MCF 10A (cell line): ENCODE measurements around the gene PARD3. TPM values are rescaled to one million over a fixed set of nuclear protein-coding genes. Genes with fewer than 3 reads are reported as not detected.

Experiments used
- BruUV-seq: library from RNA; stranded (reverse); fragments of 400-500 nt; replicated peaks from 2 replicates; lab custom pipeline; 2021; lab: Mats Ljungman, UMichigan
- CTCF ChIA-PET: fragments of 300-600 bp; sonication (Branson Sonifier 250); formaldehyde crosslinking; extraction: SDS; loops from one replicate; lab custom pipeline; 2021; ENCODE audit warnings: antibody characterized with exemption, inconsistent platforms; lab: Yijun Ruan, JAX
- POLR2A ChIA-PET: fragments of 300-600, 350-650 bp; sonication (Branson Sonifier 250); formaldehyde crosslinking; extraction: SDS; loops from one replicate; lab custom pipeline; 2020; ENCODE audit warnings: antibody characterized with exemption, inconsistent platforms; lab: Yijun Ruan, JAX
- DNase-seq: peaks from one replicate; pipeline ENCODE4 v3.0.0-alpha.2; 2018; ENCODE audit not compliant: unreplicated experiment
- H3K27ac Mint-ChIP-seq: one replicate; pipeline ENCODE4 v1.8.0; 2022; ENCODE audit warnings: mild to moderate bottlenecking, low read depth, mixed read lengths; ENCODE audit not compliant: unreplicated experiment
- H3K27me3 Mint-ChIP-seq: one replicate; pipeline ENCODE4 v1.8.0; 2022; ENCODE audit warnings: mixed read lengths; ENCODE audit not compliant: insufficient read depth, unreplicated experiment
- H3K36me3 Mint-ChIP-seq: one replicate; pipeline ENCODE4 v1.8.0; 2022; ENCODE audit warnings: mild to moderate bottlenecking, moderate library complexity, mixed read lengths; ENCODE audit not compliant: insufficient read depth, unreplicated experiment
- H3K4me1 Mint-ChIP-seq: one replicate; pipeline ENCODE4 v1.8.0; 2022; ENCODE audit warnings: mixed read lengths; ENCODE audit not compliant: insufficient read depth, unreplicated experiment
- H3K4me3 Mint-ChIP-seq: one replicate; pipeline ENCODE4 v1.8.0; 2022; ENCODE audit warnings: mild to moderate bottlenecking, moderate library complexity, mixed read lengths; ENCODE audit not compliant: unreplicated experiment
- H3K9me3 Mint-ChIP-seq: one replicate; pipeline ENCODE4 v1.8.0; 2022; ENCODE audit warnings: mixed read lengths; ENCODE audit not compliant: unreplicated experiment
- intact Hi-C: fragments of 100-400 bp; cut with micrococcal nuclease; formaldehyde crosslinking; loops from 2 replicates; pipeline ENCODE4 v1.14.1; 2022
- total RNA-seq: library from RNA; stranded (reverse); gene quantifications from 2 replicates; pipeline ENCODE4 v1.2.3, GENCODE V29; 2022
- TF ChIP-seq, protein P1 (sequence below): fragments of 200-600 bp; IDR thresholded peaks from one replicate; pipeline ENCODE4 v1.8.0; 2022; ENCODE audit warnings: antibody characterized with exemption, mild to moderate bottlenecking; ENCODE audit not compliant: unreplicated experiment

PARD3 gene
- total RNA-seq, 1 experiment from 2014 or later: 70.0 TPM

DNA sequence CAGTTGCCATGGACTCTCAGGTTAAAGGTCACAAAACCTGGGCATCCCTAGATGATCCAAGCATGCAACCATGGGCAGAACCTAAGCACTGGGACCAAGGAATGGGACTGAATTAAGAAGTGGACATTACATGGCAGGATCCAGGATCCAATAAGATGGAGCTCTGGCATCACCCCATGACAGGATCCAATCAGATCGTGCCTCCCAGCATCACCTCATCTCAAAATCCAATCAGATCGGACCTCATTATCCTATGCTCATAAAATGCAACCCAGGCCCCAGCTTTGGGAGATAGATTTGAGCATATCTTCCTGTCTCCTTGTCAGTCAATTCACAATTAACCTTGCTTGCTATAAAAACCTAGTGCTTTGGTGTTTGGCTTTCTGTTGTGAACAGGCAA lies 616.1 kb downstream of the PARD3 start:
- H3K27ac Mint-ChIP-seq: no peak overlapping the region
- H3K9me3 Mint-ChIP-seq: no peaks in the 10 kb centered on the region
- DNase-seq: no peak
- no TSS peak for BruUV-seq
- ChIA-PET CTCF (interaction anchor here (0.6 kb wide), 1 partner anchor 438 kb away, joined by 3 read pairs; no protein-coding TSS in a partner anchor), POLR2A (interaction anchor here (1.3 kb wide), 1 partner anchor 11 kb away, joined by 3 read pairs; no protein-coding TSS in a partner anchor)
- H3K4me3 Mint-ChIP-seq: no peak overlapping the region
- TF ChIP-seq, protein P1, sequence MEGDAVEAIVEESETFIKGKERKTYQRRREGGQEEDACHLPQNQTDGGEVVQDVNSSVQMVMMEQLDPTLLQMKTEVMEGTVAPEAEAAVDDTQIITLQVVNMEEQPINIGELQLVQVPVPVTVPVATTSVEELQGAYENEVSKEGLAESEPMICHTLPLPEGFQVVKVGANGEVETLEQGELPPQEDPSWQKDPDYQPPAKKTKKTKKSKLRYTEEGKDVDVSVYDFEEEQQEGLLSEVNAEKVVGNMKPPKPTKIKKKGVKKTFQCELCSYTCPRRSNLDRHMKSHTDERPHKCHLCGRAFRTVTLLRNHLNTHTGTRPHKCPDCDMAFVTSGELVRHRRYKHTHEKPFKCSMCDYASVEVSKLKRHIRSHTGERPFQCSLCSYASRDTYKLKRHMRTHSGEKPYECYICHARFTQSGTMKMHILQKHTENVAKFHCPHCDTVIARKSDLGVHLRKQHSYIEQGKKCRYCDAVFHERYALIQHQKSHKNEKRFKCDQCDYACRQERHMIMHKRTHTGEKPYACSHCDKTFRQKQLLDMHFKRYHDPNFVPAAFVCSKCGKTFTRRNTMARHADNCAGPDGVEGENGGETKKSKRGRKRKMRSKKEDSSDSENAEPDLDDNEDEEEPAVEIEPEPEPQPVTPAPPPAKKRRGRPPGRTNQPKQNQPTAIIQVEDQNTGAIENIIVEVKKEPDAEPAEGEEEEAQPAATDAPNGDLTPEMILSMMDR: no peak
- H3K4me1 Mint-ChIP-seq: no peaks in the 10 kb centered on the region
- intact Hi-C loops: no loop called here
- no peaks in the 10 kb centered on the region for H3K27me3 Mint-ChIP-seq
- peaks cover 5% of the 10 kb centered on the region for H3K36me3 Mint-ChIP-seq

DNA sequence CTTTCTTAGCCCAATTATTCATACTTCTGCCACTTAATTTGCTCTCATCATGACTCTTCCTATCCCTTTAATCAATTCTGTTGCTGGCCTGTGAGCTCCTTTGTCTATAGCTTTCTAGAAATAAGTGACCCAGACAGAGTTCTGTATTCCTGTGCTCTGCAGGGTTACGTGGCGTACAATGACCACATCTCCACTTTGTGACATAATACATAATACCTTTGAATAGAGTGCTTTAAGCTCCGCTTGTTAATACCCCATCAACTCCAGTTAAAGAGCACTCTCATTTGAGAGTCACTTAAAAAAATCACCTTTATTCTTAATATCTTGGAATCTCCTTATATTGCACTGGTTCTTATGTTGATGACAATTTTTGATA lies 619.0 kb downstream of the PARD3 start:
- Mint-ChIP-seq H3K27ac (no peak overlapping the region), H3K36me3 (peaks cover 5% of the 10 kb centered on the region), H3K27me3 (no peaks in the 10 kb centered on the region), H3K4me3 (no peak overlapping the region), H3K4me1 (no peaks in the 10 kb centered on the region), H3K9me3 (no peaks in the 10 kb centered on the region)
- ChIA-PET POLR2A (no interaction called here), CTCF (no interaction called here)
- TF ChIP-seq, protein P1: no peak
- no TSS peak for BruUV-seq
- DNase-seq: no peak
- intact Hi-C loops: no loop called here

DNA sequence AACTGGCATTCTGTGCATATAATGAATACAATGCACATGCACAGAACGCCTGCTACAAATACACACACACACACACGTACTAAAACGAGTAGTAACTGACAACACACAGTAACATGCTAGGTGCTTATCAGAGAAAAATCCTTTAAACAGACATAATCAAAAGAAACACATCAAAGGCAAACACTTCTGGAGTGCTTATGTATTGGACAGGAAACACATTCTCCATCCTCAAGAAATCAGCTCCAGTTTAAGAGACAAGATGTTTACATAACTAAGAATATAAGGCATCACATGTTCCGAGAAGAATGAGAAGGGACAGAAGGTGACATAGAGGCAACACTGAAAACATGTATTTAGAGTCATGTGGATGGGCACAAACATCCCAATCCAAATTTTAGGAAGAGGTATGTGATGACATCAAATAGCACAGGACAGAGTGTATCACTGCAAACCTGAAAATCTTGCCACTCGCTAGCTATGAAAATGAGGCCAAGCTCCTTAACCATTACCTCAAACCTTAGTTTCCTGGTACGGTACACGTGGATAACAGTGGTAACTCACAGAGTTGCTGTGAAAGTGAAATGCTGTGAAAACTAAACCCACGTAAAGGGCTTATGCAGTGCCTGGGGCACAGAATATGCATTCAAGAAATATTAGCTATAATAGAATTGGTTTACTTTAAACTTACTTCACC lies 619.6 kb downstream of the PARD3 start:
- Mint-ChIP-seq H3K36me3 (peaks cover 5% of the 10 kb centered on the region), H3K4me3 (no peak overlapping the region), H3K27ac (no peak overlapping the region), H3K27me3 (no peaks in the 10 kb centered on the region), H3K4me1 (no peaks in the 10 kb centered on the region), H3K9me3 (no peaks in the 10 kb centered on the region)
- TF ChIP-seq, protein P1: no peak
- POLR2A ChIA-PET: no interaction called here
- BruUV-seq: no TSS peak
- no peak for DNase-seq
- intact Hi-C loops: no loop called here
- CTCF ChIA-PET: no interaction called here

DNA sequence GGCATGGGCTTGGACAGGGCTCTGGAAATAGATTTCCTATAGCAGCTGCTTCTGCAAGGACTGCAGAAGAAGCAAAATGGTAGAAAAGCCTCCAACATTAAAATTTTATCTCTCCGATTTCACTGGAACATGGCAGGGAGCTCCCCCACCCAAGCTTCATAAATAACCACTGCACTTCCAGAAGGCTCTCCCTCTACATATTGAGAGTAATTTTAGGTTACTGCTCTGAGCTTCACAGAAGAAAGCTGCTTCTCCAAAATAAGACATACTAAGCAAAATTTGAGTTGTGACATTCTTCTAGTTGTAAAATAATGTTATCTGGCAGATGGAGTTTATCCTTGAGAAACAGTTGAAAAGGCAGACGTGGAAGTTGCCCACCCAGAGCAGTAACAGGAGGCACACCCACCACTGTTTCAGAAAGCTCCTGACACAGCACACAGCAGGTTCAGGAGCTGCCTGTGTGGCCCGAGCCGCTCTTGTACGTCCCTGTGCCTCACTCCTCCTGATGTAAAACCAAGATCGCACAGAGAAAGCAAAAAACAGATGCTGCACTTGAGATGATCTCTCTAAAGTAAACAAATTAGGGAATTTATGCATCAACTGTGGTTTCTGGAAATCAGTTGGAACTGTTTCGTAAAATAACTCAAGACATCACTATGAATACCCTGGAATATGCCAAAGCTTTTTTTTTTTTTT lies 621.0 kb downstream of the PARD3 start:
- intact Hi-C loops: no loop called here
- POLR2A ChIA-PET: no interaction called here
- Mint-ChIP-seq H3K9me3 (no peaks in the 10 kb centered on the region), H3K36me3 (peaks cover 5% of the 10 kb centered on the region), H3K27ac (no peak overlapping the region), H3K27me3 (no peaks in the 10 kb centered on the region), H3K4me3 (no peak overlapping the region), H3K4me1 (no peaks in the 10 kb centered on the region)
- no peak for DNase-seq
- CTCF ChIA-PET: interaction anchor here (0.7 kb wide), 1 partner anchor 1762 kb away, joined by 3 read pairs; no protein-coding TSS in a partner anchor
- no TSS peak for BruUV-seq
- TF ChIP-seq, protein P1: no peak
